Measurements from ENCODE around the gene ASGR1. TPM values are rescaled to one million over a fixed set of nuclear protein-coding genes. Genes with fewer than 3 reads are reported as not detected.

The ASGR1 gene
- total and polyA plus RNA-seq, 4 donors = 127 to 728 (median 471) TPM

GRCh38 chr17:7190276-7190917 lies 11.2 kb upstream of the ASGR1 start:
- H3K9ac ChIP-seq (ENCODE audit: low read depth in 1 of 2, low read length in 2 of 2) = no peak overlapping the region
- no peak overlapping the region for H3K27ac ChIP-seq (ENCODE audit: low read depth in 1 of 2, low read length in 2 of 2)
- H3K36me3 ChIP-seq (ENCODE audit: control insufficient read depth in 4 of 4, insufficient read depth in 3 of 4, low read depth in 1 of 4, low read length in 3 of 4) = peaks cover 0 to 3% (median 0%) of the 10 kb centered on the region in 4 donors
- no peak overlapping the region for H3K4me3 ChIP-seq (ENCODE audit: low read depth in 1 of 3, low read length in 3 of 3)
- TF ChIP-seq HNF4G (IDR thresholded peaks at IDR 0.05) (no peak), FOXA2 (IDR thresholded peaks at IDR 0.05) (no peak), GABPA (IDR thresholded peaks at IDR 0.05 in 1 of 2, conservative IDR thresholded peaks at IDR 0.05 in 1 of 2) (no peak), RXRA (IDR thresholded peaks at IDR 0.05) (no peak)
- TF ChIP-seq, protein P1, sequence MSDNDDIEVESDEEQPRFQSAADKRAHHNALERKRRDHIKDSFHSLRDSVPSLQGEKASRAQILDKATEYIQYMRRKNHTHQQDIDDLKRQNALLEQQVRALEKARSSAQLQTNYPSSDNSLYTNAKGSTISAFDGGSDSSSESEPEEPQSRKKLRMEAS (IDR thresholded peaks at IDR 0.05) = no peak
- H3K27me3 ChIP-seq (ENCODE audit: control insufficient read depth in 4 of 4, insufficient read depth in 4 of 4, low read length in 3 of 4) = no peaks in the 10 kb centered on the region
- H3K9me3 ChIP-seq (ENCODE audit: control insufficient read depth in 4 of 4, low read length in 3 of 4) = no peaks in the 10 kb centered on the region
- H3K4me1 ChIP-seq (ENCODE audit: control insufficient read depth in 4 of 4, insufficient read depth in 4 of 4, low read length in 3 of 4) = peaks cover 0 to 3% (median 0%) of the 10 kb centered on the region in 4 donors
- 91% methylated on average over 14 of the region's 14 CpGs for WGBS
- DNase-seq (ENCODE audit: low spot score) = no peak

- DNase-seq (ENCODE audit: low spot score) = no peak
- Histone ChIP-seq H3K9me3 (ENCODE audit: control insufficient read depth in 4 of 4, low read length in 3 of 4) (no peaks in the 10 kb centered on the region), H3K27ac (ENCODE audit: low read depth in 1 of 2, low read length in 2 of 2) (no peak overlapping the region), H3K36me3 (ENCODE audit: control insufficient read depth in 4 of 4, insufficient read depth in 3 of 4, low read depth in 1 of 4, low read length in 3 of 4) (no peaks in the 10 kb centered on the region), H3K4me1 (ENCODE audit: control insufficient read depth in 4 of 4, insufficient read depth in 4 of 4, low read length in 3 of 4) (peaks cover 3 to 17% (median 9%) of the 10 kb centered on the region in 4 donors), H3K27me3 (ENCODE audit: control insufficient read depth in 4 of 4, insufficient read depth in 4 of 4, low read length in 3 of 4) (no peaks in the 10 kb centered on the region), H3K9ac (ENCODE audit: low read depth in 1 of 2, low read length in 2 of 2) (no peak overlapping the region), H3K4me3 (ENCODE audit: low read depth in 1 of 3, low read length in 3 of 3) (no peak overlapping the region)
- WGBS = 55% methylated on average over 7 of the region's 7 CpGs
- TF ChIP-seq RAD21 (IDR thresholded peaks at IDR 0.05) = peak; percentile 70 to 82
- peak; percentile 43 for TF ChIP-seq CTCF (IDR thresholded peaks at IDR 0.05; ENCODE audit: low read depth, low read length, missing input control)
- no peak for TF ChIP-seq NR2F2 (IDR thresholded peaks at IDR 0.05)
- TF ChIP-seq YY1 (IDR thresholded peaks at IDR 0.05) = no peak
- TF ChIP-seq, protein P2, sequence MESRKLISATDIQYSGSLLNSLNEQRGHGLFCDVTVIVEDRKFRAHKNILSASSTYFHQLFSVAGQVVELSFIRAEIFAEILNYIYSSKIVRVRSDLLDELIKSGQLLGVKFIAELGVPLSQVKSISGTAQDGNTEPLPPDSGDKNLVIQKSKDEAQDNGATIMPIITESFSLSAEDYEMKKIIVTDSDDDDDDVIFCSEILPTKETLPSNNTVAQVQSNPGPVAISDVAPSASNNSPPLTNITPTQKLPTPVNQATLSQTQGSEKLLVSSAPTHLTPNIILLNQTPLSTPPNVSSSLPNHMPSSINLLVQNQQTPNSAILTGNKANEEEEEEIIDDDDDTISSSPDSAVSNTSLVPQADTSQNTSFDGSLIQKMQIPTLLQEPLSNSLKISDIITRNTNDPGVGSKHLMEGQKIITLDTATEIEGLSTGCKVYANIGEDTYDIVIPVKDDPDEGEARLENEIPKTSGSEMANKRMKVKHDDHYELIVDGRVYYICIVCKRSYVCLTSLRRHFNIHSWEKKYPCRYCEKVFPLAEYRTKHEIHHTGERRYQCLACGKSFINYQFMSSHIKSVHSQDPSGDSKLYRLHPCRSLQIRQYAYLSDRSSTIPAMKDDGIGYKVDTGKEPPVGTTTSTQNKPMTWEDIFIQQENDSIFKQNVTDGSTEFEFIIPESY (IDR thresholded peaks at IDR 0.05) = no peak
- TF ChIP-seq HNF4A (conservative IDR thresholded peaks at IDR 0.05) = no peak
These were observed 7.1 kb upstream of the ASGR1 start for GRCh38 chr17:7186241-7186640.

DNA sequence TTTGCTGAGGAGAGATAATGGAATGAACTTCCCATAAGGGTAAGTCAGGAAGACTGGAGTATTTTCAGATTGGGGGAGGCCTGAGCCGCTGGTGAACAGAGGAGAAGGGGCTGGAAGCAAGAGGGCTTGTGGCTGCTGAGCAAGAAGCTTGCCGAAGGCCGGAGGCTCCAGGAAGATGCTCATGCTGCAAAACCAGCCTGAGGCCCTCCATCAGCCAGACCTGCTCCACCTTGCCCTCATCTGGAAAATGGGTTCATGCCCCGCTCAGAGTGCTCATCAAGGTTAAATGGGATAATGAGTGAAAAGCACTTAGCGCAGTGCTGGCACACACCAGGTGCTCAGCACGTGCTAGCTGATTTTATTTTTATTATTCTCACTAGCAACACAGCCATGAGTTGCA lies 5.5 kb upstream of the ASGR1 start:
- H3K9me3 ChIP-seq (ENCODE audit: control insufficient read depth in 4 of 4, low read length in 3 of 4) = no peaks in the 10 kb centered on the region
- no peaks in the 10 kb centered on the region for H3K27me3 ChIP-seq (ENCODE audit: control insufficient read depth in 4 of 4, insufficient read depth in 4 of 4, low read length in 3 of 4)
- no peak overlapping the region for H3K4me3 ChIP-seq (ENCODE audit: low read depth in 1 of 3, low read length in 3 of 3)
- H3K36me3 ChIP-seq (ENCODE audit: control insufficient read depth in 4 of 4, insufficient read depth in 3 of 4, low read depth in 1 of 4, low read length in 3 of 4) = no peaks in the 10 kb centered on the region
- DNase-seq (ENCODE audit: low spot score) = no peak
- H3K9ac ChIP-seq (ENCODE audit: low read depth in 1 of 2, low read length in 2 of 2) = no peak overlapping the region
- peaks cover 5 to 21% (median 14%) of the 10 kb centered on the region in 4 donors for H3K4me1 ChIP-seq (ENCODE audit: control insufficient read depth in 4 of 4, insufficient read depth in 4 of 4, low read length in 3 of 4)
- no peak for TF ChIP-seq HNF4A (conservative IDR thresholded peaks at IDR 0.05)
- TF ChIP-seq YY1 (IDR thresholded peaks at IDR 0.05) = no peak
- TF ChIP-seq ATF3 (IDR thresholded peaks at IDR 0.05) = no peak
- no peak for TF ChIP-seq EGR1 (IDR thresholded peaks at IDR 0.05; ENCODE audit: low read depth in 2 of 2)
- TF ChIP-seq, protein P1 (IDR thresholded peaks at IDR 0.05) = no peak
- no peak for TF ChIP-seq FOXA2 (IDR thresholded peaks at IDR 0.05)
- no peak for TF ChIP-seq SP1 (IDR thresholded peaks at IDR 0.05)
- TF ChIP-seq, protein P3, sequence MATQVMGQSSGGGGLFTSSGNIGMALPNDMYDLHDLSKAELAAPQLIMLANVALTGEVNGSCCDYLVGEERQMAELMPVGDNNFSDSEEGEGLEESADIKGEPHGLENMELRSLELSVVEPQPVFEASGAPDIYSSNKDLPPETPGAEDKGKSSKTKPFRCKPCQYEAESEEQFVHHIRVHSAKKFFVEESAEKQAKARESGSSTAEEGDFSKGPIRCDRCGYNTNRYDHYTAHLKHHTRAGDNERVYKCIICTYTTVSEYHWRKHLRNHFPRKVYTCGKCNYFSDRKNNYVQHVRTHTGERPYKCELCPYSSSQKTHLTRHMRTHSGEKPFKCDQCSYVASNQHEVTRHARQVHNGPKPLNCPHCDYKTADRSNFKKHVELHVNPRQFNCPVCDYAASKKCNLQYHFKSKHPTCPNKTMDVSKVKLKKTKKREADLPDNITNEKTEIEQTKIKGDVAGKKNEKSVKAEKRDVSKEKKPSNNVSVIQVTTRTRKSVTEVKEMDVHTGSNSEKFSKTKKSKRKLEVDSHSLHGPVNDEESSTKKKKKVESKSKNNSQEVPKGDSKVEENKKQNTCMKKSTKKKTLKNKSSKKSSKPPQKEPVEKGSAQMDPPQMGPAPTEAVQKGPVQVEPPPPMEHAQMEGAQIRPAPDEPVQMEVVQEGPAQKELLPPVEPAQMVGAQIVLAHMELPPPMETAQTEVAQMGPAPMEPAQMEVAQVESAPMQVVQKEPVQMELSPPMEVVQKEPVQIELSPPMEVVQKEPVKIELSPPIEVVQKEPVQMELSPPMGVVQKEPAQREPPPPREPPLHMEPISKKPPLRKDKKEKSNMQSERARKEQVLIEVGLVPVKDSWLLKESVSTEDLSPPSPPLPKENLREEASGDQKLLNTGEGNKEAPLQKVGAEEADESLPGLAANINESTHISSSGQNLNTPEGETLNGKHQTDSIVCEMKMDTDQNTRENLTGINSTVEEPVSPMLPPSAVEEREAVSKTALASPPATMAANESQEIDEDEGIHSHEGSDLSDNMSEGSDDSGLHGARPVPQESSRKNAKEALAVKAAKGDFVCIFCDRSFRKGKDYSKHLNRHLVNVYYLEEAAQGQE (IDR thresholded peaks at IDR 0.05) = no peak
- no peak for TF ChIP-seq FOXA1 (IDR thresholded peaks at IDR 0.05)
- TF ChIP-seq RXRA (IDR thresholded peaks at IDR 0.05) = no peak
- TF ChIP-seq GABPA (IDR thresholded peaks at IDR 0.05 in 1 of 2, conservative IDR thresholded peaks at IDR 0.05 in 1 of 2) = no peak
- TF ChIP-seq CTCF (IDR thresholded peaks at IDR 0.05; ENCODE audit: low read depth, low read length, missing input control) = no peak
- H3K27ac ChIP-seq (ENCODE audit: low read depth in 1 of 2, low read length in 2 of 2) = peak overlapping the region in 1 of 2 donors; percentile 61
- 92% methylated on average over 6 of the region's 6 CpGs for WGBS
